Heart right ventricle (tissue), 16 donors: Measurements from ENCODE around the gene BTBD9. TPM values are rescaled to one million over a fixed set of nuclear protein-coding genes. Genes with fewer than 3 reads are reported as not detected.

Experiments used
- ATAC-seq, 8 donors: fragments of 200-7000 bp; cut with Tn5 transposase; one replicate each; pipeline ENCODE4 v1.9.1; 2020; ENCODE audit warnings: mild to moderate bottlenecking in 8 of 8, moderate library complexity in 8 of 8, moderate number of reproducible peaks in 1 of 8
- DNase-seq, 2 donors: peaks; one replicate each; pipeline ENCODE4 v3.0.0-alpha.2; 2020
- H3K27ac ChIP-seq, 10 donors: fragments of 200-600 bp; sonication (generic) in 2 of 10; one replicate each; pipeline versions ENCODE4 v1.5.0 to v1.8.0; 2020 to 2022; ENCODE audit warnings: mild to moderate bottlenecking in 3 of 10
- H3K27me3 ChIP-seq, 7 donors: fragments of 200-600 bp; one replicate each; pipeline ENCODE4 v1.8.0; 2021 to 2022; ENCODE audit warnings: mild to moderate bottlenecking in 2 of 7
- H3K36me3 ChIP-seq, 9 donors: fragments of 200-600 bp; sonication (generic) in 1 of 9; one replicate each; pipeline versions ENCODE4 v1.5.0 to v1.8.0; 2020 to 2022; ENCODE audit warnings: mild to moderate bottlenecking in 2 of 9
- H3K4me1 ChIP-seq, 9 donors: fragments of 200-600 bp; sonication (generic) in 1 of 9; one replicate each; pipeline versions ENCODE4 v1.5.0 to v1.8.0; 2020 to 2022; ENCODE audit warnings: mild to moderate bottlenecking in 4 of 9
- H3K4me3 ChIP-seq, 10 donors: fragments of 200-600 bp; sonication (generic) in 2 of 10; one replicate each; pipeline versions ENCODE4 v1.5.0 to v1.8.0; 2020 to 2022; ENCODE audit warnings: mild to moderate bottlenecking in 7 of 10, moderate library complexity in 2 of 10
- H3K9me3 ChIP-seq, 11 donors: fragments of 200-600 bp in 10 of 11; sonication (generic) in 2 of 11; one replicate each; pipeline versions ENCODE4 v1.5.0 to v1.8.0; 2013 to 2022; ENCODE audit warnings: mild to moderate bottlenecking in 2 of 11, control low read depth in 1 of 11, moderate library complexity in 1 of 11
- WGBS, 2 donors: extraction: QIAGEN DNeasy Blood & Tissue Kit; methylation state at CpG; one replicate each; pipeline ENCODE4 v1.1.7; 2013; ENCODE audit warnings: inconsistent platforms in 1 of 2; 5-methylcytosine and 5-hydroxymethylcytosine counted together
- intact Hi-C, 10 donors: fragments of 100-400 bp; cut with DNase I; formaldehyde crosslinking; loops; one replicate each; pipeline versions ENCODE4 v1.11.1 to v1.14.2; 2022
- polyA plus RNA-seq, 2 donors: library from polyadenylated mRNA; stranded (reverse); fragments of 200-250 nt; gene quantifications; one replicate each; pipeline ENCODE4 v1.2.3, GENCODE V29; 2013
- total RNA-seq, 10 donors: library from RNA; stranded (reverse); fragmentation: NEBNext Ultra II Directional in 3 of 10; extraction: Animal tissue kit (Norgen Biotek cat#: 25700) in 3 of 10; gene quantifications; one replicate each; pipeline versions ENCODE4 v1.2.1 to v1.2.4, GENCODE V29; 2021 to 2023
- TF ChIP-seq, protein P1 (sequence below), 9 donors: fragments of 200-600 bp; sonication (generic) in 2 of 9; IDR thresholded peaks; one replicate each; pipeline versions ENCODE4 v1.5.0 to v1.8.0; 2021 to 2022; ENCODE audit warnings: antibody characterized with exemption in 9 of 9, mild to moderate bottlenecking in 5 of 9, moderate library complexity in 1 of 9
- donor health status: Arrhythmogenic right ventricular cardiomyopathy.
- donor health status: ischemic (EF 13 %, LVEDD 7.1; RV severe dilation, severe dysfunction).
- donor health status: healthy with polysubstance abuse.
- donor health status: DM: no; HTN: yes; CAD: no.
- donor health status: DM: no; HTN: no; CAD: no.
- donor health status: ischemic (EF 25% LVEDD 6.9; RV normal size, moderate dysfunction).
- donor health status: ischemic (EF 25% LVEDD 5.7; RV mildly dilated, moderate dysfunction).
- donor health status: healthy.
- donor health status: DM: yes; HTN: yes; CAD: no.
- donor health status: Ischemic cardiomyopathy.
- donor health status: ischemic (EF 35%, LVEDD 5.7; RV mildly dilated, moderate dysfunction).
- donor health status: nonischemic (EF 11% LVEDD 7.7; RV severe dilation, severe dysfunction).
- donor health status: DM: yes; HTN: yes; CAD: no.
- donor health status: PGD.
- donor health status: ischemic (EF 29% LVEDD 5.4; RV normal size, mild dysfunction).
- donor health status: nonischemic (EF 23%, LVEDD 6.1; RV moderate dilation, normal function).

The BTBD9 gene
- total and polyA plus RNA-seq, 12 donors = 4.2 to 27.7 (median 18.3) TPM

DNA sequence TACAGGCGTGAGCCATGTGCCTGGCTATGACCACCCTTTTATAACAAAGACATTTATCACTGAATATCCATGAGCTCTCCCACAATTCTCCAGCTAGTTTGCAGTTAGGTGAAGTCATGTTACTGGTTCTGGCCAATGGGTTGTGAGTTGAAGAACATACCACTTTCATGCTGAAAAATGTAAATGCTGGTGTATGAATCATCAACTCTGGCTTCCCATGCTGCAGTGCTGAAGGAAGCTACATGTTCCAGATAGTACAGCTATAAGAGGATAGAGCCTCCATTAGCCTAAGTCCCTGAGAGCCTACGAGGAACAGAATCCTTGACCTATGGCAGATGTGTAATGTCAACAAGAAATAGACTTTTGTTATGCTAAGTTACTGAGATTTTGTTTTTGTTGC is 180.4 kb downstream of the BTBD9 start:
- Histone ChIP-seq H3K36me3 (no peaks in the 10 kb centered on the region), H3K4me1 (no peaks in the 10 kb centered on the region), H3K27me3 (no peaks in the 10 kb centered on the region), H3K4me3 (no peak overlapping the region), H3K9me3 (peaks cover 0 to 4% (median 0%) of the 10 kb centered on the region in 11 donors), H3K27ac (no peak overlapping the region)
- no peak for ATAC-seq
- 92 to 96% methylated on average over 2 of the region's 2 CpGs for WGBS, 2 donors
- no peak for DNase-seq
- intact Hi-C loops = no loop called here
- TF ChIP-seq, protein P1, sequence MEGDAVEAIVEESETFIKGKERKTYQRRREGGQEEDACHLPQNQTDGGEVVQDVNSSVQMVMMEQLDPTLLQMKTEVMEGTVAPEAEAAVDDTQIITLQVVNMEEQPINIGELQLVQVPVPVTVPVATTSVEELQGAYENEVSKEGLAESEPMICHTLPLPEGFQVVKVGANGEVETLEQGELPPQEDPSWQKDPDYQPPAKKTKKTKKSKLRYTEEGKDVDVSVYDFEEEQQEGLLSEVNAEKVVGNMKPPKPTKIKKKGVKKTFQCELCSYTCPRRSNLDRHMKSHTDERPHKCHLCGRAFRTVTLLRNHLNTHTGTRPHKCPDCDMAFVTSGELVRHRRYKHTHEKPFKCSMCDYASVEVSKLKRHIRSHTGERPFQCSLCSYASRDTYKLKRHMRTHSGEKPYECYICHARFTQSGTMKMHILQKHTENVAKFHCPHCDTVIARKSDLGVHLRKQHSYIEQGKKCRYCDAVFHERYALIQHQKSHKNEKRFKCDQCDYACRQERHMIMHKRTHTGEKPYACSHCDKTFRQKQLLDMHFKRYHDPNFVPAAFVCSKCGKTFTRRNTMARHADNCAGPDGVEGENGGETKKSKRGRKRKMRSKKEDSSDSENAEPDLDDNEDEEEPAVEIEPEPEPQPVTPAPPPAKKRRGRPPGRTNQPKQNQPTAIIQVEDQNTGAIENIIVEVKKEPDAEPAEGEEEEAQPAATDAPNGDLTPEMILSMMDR (IDR thresholded peaks at IDR 0.05) = no peak

DNA sequence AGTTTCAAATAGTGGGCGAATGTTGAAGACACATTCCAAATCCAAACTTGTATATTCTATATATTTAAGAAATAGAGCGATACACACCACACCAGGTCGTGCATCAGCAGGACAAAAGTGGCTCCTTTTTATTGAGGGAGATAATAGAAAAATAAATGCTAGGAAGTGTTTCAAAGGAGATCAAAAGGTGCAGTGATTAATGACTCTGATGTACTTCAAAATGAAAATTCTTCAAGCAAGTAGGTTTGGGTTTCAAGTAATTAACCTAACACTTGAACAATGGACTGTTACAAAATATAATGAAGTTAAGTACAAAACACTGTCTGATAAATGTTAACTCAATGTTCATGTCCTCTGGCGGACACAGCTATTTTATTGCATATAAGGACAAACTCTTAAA is 185.9 kb downstream of the BTBD9 start:
- H3K27me3 ChIP-seq = no peaks in the 10 kb centered on the region
- H3K4me1 ChIP-seq = no peaks in the 10 kb centered on the region
- no peaks in the 10 kb centered on the region for H3K36me3 ChIP-seq
- no peak overlapping the region for H3K27ac ChIP-seq
- peaks cover 0 to 14% (median 0%) of the 10 kb centered on the region in 11 donors for H3K9me3 ChIP-seq
- intact Hi-C loops = no loop called here
- DNase-seq (no peak), ATAC-seq (no peak)
- WGBS, 2 donors = 95 to 96% methylated on average over 4 of the region's 4 CpGs
- TF ChIP-seq, protein P1 (IDR thresholded peaks at IDR 0.05) = no peak
- H3K4me3 ChIP-seq = no peak overlapping the region

DNA sequence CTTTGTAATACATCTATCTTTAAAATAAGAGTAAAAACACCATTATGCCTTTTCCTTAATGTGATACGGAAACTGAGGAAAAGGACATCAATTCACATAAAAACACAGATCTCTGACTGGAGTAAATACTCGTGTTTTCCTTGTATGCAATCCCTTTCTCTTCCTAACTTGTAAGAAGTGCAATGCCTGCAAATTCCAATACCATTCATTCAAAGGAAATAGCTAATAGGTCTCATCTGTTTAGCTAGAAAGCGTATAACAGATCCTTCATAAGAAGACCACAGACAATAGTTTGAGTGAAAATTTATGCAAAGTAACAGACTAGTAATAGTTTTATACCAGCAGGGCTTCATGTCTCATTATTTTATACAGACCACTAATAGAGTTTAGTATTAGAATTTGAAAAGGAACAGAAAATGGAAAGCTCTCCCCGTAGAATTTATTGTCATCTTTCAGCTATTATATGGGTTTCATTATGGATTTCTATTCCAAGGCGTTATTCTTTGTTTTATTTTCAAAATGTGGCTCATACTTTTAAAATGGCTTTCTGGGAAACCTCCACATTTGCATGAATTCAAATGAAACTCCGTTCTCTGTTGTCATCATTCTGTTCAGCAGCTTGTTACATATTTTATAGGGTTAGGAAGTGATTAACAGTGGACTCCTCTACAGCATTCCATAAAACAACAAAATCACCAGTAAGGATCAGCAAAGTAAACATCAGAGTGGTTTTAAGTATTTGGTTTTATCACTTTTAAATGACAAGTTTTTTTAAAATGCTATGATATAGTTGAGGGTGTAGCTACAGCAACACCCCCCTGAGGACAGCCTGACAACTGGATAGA is 186.7 kb downstream of the BTBD9 start:
- peaks cover 0 to 14% (median 0%) of the 10 kb centered on the region in 11 donors for H3K9me3 ChIP-seq
- H3K4me1 ChIP-seq = no peaks in the 10 kb centered on the region
- no peaks in the 10 kb centered on the region for H3K36me3 ChIP-seq
- no peak for DNase-seq
- no peak overlapping the region for H3K27ac ChIP-seq
- TF ChIP-seq, protein P1 (IDR thresholded peaks at IDR 0.05) = no peak
- H3K27me3 ChIP-seq = no peaks in the 10 kb centered on the region
- WGBS, 2 donors = 93 to 95% methylated on average over 6 of the region's 6 CpGs
- intact Hi-C loops = no loop called here
- no peak overlapping the region for H3K4me3 ChIP-seq
- no peak for ATAC-seq

DNA sequence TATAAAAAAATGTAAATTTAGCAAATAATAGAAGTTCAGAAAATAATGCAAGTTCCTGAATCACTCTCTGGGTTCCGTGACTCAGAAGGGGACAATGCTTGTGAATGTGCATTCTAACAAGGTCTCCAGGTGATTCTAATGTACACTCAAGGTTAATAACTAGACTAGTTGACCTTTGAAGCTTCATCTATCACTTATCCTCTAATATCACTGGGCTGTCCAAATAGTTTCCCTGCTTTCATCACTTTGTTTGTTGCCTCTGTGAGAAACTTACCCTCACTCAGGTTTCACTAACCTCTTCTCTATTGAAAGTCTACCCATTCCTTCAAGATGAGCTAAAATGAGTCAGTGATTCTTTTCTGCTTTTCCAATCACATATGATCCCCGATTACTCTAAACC is 189.0 kb downstream of the BTBD9 start:
- Histone ChIP-seq H3K9me3 (peaks cover 0 to 14% (median 0%) of the 10 kb centered on the region in 11 donors), H3K4me3 (no peak overlapping the region), H3K36me3 (no peaks in the 10 kb centered on the region), H3K27me3 (no peaks in the 10 kb centered on the region), H3K4me1 (peaks cover 0 to 9% (median 6%) of the 10 kb centered on the region in 9 donors), H3K27ac (no peak overlapping the region)
- no peak for ATAC-seq
- intact Hi-C loops = no loop called here
- TF ChIP-seq, protein P1 (IDR thresholded peaks at IDR 0.05) = no peak
- DNase-seq = no peak
- 93 to 95% methylated on average over 2 of the region's 2 CpGs for WGBS, 2 donors
